ENCODE results near the gene SGMS1. TPM values are rescaled to one million over a fixed set of nuclear protein-coding genes. Genes with fewer than 3 reads are reported as not detected.

Gene SGMS1
- total RNA-seq, 1 experiment from 2014 or later, result 20.4 TPM

DNA sequence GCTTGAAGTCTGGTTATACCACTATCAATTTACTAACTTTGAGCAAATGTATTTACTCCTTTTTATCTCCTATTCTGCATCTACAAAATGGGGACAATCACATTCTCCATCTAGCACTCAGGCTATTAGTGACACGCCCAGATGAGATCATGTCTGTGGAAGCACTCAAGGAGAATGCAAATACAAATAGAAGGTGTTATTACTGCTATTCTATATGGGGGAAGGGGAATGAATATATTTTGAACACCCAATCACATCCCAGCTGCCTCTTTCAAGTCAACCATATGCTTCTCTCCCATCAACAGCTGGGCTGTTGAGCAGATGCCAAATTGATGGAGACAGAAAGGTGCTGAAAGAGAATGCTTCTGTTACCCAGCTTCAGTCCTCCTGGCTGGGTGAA, 23.5 kb downstream of the SGMS1 start:
- Mint-ChIP-seq H3K9me3 (no peaks in the 10 kb centered on the region), H3K4me3 (no peak overlapping the region), H3K27me3 (ENCODE audit: low read depth) (no peaks in the 10 kb centered on the region), H3K36me3 (ENCODE audit: insufficient read depth in 1 of 3, low read depth in 3 of 3) (no peaks in the 10 kb centered on the region), H3K4me1 (peaks cover 41 to 52% of the 10 kb centered on the region in 2 experiments), H3K27ac (no peak overlapping the region)
- no peak overlapping the region for H3T11ph ChIP-seq (ENCODE audit: low read length)
- no peak overlapping the region for H3K4me2 ChIP-seq (ENCODE audit: insufficient read depth, insufficient read length, low read length)
- no peak overlapping the region for H4K8ac ChIP-seq (replicated peaks; ENCODE audit: insufficient read length, low read depth, low read length)
- H2BK5ac ChIP-seq (ENCODE audit: insufficient read length, low read length), result no peak overlapping the region
- H3K27me3 ChIP-seq (ENCODE audit: insufficient read depth, low read length), result no peaks in the 10 kb centered on the region
- H4K20me1 ChIP-seq (ENCODE audit: control insufficient read depth, insufficient read depth, insufficient read length), result no peaks in the 10 kb centered on the region
- H2AK5ac ChIP-seq (ENCODE audit: insufficient read length, low read length), result no peak overlapping the region
- H3K79me1 ChIP-seq (ENCODE audit: insufficient read depth, low read depth, low read length, poor library complexity, severe bottlenecking), result no peaks in the 10 kb centered on the region
- H3K18ac ChIP-seq (ENCODE audit: insufficient read length, low read depth, low read length), result no peak overlapping the region
- no peak overlapping the region for H3K27ac ChIP-seq (ENCODE audit: insufficient read length, low read depth, low read length)
- no peak overlapping the region for H3K14ac ChIP-seq (ENCODE audit: insufficient read depth, low read length)
- H2BK15ac ChIP-seq (ENCODE audit: low read depth, low read length), result no peak overlapping the region
- no peak overlapping the region for H2AFZ ChIP-seq (ENCODE audit: low read length)
- WGBS (ENCODE audit: extremely low coverage, insufficient read length, low lambda C conversion rate), result no CpG with 5 or more reads among the region's 1 CpG
- no peak overlapping the region for H3K56ac ChIP-seq (ENCODE audit: insufficient read length, low read depth, low read length)
- no peak overlapping the region for H3K23ac ChIP-seq (ENCODE audit: insufficient read length, low read depth, low read length)
- no peak for DNase-seq
- H3K9me3 ChIP-seq (ENCODE audit: control insufficient read depth, low read depth, low read length), result no peaks in the 10 kb centered on the region
- H4K5ac ChIP-seq (ENCODE audit: insufficient read length, low read depth, low read length), result no peak overlapping the region
- no peak overlapping the region for H2BK20ac ChIP-seq (ENCODE audit: low read depth, low read length, poor library complexity, severe bottlenecking)
- H3K4me1 ChIP-seq (ENCODE audit: insufficient read depth, low read length), result 0 out of 2 replicates have a peak, but pooled peaks cover 4% of the 10 kb centered on the region
- H3K23me2 ChIP-seq (ENCODE audit: insufficient read length, low read depth, low read length, poor library complexity, severe bottlenecking), result no peaks in the 10 kb centered on the region
- TF ChIP-seq CTCF (conservative IDR thresholded peaks at IDR 0.05), result no peak
- no peak overlapping the region for H2BK120ac ChIP-seq (ENCODE audit: low read depth, low read length, poor library complexity, severe bottlenecking)
- no peak overlapping the region for H4K91ac ChIP-seq (ENCODE audit: insufficient read length, low read depth, low read length)
- no peak overlapping the region for H2BK12ac ChIP-seq (ENCODE audit: insufficient read length, low read depth, low read length)
- peaks cover 2% of the 10 kb centered on the region; the same call in 1 of the 2 replicates for H3K79me2 ChIP-seq (ENCODE audit: insufficient read depth, low read length)
- no peak overlapping the region for H3K4ac ChIP-seq (ENCODE audit: low read depth, low read length)
- H3K9ac ChIP-seq (ENCODE audit: extremely low read depth, insufficient read length, low read length), result no peak overlapping the region
